Activated CD8-positive, alpha-beta memory T cell treated with anti-CD3 and anti-CD28 coated beads, Interleukin-2, amount 50 U/mL, for 24 hours (primary cell): Measurements from ENCODE around the gene CCDC71.

Source experiments
- DNase-seq: peaks from one replicate; pipeline ENCODE4 v3.0.0-alpha.2; 2020; ENCODE audit errors: extremely low read depth

Gene CCDC71

DNA sequence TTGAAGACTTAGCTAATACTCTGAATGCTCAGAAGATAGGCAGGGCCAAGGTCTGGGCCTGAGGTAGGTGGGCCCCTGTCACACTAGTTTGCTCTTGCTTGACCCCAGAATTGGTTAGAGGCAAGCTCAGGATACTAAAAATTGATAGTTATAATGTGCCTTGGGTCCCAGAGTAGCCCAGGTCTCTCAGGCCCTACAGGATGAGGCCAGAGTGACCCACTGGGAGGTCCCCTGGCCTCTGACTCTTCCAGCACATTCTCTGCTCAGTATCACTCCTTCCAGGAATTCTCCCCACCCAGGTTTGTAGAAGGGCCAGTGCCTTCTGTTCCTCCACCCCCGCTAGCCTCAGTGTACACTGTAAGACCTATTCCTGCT is 4.6 kb upstream of the CCDC71 start:
- no peak for DNase-seq

DNA sequence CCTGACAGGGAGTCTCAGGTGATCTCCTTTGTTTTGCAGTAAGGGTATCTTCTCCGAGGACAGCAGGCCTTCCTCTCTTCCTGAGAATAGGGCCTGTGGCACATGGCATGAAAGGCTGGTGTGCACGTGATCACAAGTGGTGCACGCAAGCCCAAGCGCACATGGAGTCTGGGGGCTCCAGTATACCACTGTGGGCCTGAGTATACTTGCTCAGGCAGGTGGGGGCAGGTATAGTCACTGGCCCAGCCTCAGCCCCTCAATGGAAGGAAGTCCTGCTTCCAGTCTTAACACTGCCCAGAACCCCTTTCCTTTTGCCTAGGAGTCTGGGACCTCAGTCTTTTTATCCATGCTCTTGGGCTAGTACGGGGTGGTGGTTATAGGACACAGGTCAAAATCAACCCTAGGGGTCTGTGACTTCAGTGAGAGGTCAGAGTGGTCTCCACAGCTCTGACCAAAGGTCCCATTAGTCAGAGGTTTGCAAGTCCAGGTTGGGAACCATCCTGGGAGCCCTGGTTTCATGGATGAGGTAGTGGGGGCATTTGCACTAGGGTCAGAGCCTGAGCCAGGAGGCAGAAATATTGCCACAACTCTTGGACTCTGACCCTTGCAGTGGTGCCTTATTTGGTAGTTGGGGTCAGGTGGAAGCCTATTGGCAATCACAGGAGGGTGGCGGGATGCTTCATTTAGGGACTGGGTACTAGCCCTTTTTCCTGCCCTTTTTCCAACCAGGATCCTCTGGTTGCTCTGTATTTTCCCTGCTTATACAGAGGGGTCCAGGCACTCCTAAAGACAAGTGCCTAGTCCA is 823 bp upstream of the CCDC71 start:
- DNase-seq, result no peak

DNA sequence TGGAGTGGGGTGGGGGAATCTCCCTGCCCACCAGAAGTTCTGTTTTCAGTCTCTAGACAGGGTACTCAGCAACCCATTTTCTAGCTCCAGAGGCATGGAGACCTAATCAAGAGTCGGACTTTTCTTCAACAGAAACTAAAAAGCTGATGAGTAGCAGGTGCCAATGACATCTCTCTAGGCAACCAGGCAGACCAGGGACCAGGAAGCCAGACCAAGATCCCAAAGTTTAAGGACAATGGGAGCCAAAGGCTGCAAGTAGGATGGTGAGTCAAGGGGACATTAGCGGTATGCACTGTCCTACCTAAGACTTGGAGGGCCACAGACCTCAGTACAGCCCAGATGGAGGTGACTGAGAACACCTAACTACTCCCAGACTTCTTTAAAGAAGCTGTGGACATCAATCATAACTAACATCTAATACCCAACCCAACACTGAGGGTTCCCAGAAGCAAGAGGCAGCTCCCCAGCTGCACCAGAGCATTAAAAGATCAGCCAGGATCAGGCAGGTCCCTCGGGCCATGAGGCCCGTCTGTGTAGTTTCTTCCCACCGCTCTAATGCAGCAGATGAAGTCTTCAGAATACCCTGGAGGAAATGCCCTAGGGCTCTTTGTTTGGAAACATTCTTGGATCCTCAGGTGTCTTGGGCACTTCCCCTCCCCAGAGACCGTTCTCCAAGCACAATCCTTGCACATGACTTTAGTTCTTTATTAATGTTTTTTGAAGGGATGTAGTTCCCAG is 979 bp downstream of the CCDC71 start:
- no peak for DNase-seq

DNA sequence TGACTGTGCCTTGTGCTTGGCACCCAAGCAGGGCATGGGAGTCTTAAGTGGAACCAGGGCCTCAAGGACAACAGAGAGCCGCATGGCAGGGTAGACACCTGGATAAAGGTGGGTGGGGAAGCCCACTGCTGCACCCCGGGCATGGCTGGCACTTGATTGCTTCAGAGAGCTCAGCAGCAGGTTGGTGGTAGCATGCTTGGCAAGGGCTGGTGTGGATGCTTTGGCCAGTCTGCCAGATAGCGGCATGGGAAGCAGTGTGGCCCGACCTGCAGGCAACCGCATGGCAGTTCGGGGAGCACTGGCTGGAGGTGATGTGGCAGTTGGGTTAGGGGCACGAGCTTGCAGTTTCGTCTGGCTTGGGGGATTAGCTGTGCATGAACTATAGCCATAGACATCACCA is 2.5 kb downstream of the CCDC71 start:
- DNase-seq, result no peak

DNA sequence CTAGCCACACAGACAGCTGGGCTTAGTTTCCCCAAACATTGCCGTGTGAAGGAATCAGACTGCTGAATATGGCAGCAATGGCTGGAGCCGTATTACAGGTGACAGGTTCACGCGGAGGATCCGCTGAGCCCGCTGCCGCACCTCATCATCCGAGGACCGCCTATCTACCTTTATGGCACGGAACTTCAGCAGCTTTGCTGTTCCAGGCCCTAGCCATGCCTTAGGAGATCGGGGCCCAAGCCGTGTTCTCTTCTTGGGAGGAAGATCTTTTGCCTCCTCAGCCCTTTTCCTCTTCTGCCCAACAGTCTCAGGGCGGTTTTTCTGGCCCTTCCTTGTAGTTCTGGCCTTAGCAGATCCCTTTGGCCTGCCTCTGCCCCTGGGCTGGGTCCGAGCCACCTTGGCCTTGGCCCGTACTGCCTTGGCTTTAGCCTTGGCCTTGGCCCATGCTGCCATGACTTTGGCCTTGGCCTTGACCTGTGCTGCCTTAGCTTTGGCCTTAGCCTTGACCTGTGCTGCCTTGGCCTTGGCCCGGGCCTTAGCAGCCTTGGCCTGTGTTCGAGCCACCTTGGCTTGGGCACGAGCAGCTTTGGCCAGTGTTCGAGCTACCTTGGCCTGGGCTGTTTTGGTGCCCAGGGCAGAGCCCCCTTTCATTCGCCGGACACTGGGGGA is 3.2 kb downstream of the CCDC71 start:
- DNase-seq, result no peak

DNA sequence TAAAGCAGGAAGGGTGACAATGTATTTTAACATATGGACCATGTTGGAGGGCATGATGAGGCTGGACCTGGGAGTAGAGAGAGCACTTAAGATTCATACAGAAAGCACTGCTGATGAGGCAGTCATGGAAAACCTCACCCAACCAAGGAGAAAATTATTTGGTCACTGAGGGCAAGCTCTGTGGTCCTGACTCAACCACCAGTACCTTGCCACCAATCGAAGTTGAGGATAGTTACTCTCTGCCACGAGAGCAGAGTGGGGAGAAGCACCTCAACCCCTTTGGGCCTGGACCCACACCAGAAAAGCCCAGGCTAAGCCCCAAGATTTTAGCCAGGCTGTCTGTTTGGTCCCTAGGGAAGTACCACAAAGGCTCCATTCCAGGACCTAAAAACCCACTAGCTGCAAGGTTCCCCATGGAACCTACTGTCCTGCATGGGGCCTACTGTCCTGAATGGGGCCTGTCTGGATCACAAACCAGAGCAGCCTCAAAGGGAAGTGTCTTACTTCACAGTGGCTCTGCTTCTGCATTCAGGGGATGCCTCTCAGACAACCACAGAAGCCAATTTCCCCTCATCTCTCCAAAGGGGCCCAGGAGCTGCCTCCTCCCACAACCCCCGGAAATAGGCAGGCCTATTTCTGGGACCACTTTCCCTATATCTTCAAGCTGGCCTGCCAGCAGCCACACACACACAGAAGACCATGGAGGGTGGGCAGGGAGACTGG is 4.2 kb downstream of the CCDC71 start:
- no peak for DNase-seq

DNA sequence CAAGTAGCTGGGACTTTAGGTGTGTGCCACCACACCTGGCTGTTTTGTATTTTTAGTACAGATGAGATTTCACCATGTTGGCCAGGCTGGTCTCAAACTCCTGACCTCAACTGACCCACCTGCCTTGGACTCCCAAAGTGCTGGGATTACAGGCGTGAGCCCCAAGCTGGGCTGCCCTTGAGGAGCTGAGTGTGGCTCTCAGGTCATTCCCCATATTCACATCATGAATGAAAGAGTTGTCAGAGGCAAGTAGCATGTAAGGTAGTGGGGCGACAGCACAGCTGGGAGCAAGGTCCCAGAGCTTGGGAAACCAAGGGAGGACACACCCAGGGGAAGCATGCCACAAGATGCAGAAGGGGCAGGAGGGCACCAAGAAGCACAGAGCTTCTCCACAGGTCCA is 4.9 kb downstream of the CCDC71 start:
- no peak for DNase-seq

DNA sequence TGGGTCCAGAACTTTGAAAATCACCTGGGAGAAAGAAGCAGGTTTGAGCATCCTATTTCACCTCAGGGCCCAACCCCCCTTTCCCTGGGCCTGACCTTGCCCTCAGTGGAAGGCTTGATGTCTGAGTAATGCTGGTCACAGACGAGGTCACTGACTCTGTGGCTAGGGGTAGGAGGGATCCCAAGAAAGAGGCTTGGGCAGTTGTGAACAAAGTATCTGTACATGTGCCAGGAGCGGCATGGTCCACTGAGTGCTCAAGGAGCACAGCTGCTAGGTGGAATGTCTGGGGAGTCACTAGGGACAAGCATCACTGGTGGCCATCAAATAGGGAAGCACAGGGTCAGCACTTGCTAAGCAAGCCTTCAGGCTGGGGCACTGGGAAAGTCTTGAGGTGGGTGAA is 7.3 kb downstream of the CCDC71 start:
- no peak for DNase-seq

DNA sequence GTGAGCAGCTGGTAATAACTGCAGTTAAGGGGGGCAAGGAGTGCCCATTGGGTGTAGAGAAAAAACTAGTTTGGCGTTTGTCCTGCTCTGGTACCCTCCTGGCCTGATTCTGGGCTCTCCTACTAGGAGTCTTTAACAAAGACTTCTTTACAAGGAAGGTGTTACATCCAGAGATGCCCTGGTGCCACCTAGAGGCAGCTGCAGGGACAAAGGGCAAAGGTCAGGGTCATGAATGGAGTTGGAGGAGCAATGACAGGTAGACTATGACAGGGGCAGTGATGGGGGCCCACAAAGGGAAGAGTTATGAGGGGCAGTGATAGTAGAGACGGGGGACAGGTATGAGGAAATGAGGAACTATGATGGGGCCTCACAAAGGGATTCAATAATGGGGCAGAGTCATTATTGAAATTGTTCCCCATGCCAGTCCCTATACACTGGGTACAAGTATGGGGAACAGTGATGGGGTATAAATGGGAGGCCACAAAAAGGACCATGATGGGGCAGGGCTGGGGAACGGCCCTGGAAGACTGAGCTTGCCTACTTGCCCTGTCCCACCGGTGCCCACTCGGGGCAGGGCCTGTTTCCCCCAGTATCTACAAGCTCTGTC is 7.9 kb downstream of the CCDC71 start:
- peak; percentile 28 for DNase-seq

DNA sequence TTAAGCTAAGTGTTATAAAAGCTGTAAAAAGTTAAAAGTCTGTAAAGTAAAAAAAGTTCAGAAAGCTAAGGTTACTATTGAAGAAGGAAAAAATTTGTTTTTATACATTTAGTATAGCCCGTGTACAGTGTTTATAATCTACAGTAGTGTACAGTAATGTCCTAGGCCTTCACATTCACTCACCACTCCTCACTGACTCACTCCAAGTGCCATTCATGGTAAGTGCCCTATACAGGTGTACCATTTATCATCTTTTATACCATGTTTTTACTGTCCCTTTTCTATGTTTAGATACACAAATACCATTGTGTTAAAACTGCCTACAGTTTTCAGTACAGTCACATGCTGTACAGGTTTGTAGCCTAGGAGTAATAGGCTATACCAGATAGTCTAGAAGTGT is 8.8 kb downstream of the CCDC71 start:
- DNase-seq, result no peak

DNA sequence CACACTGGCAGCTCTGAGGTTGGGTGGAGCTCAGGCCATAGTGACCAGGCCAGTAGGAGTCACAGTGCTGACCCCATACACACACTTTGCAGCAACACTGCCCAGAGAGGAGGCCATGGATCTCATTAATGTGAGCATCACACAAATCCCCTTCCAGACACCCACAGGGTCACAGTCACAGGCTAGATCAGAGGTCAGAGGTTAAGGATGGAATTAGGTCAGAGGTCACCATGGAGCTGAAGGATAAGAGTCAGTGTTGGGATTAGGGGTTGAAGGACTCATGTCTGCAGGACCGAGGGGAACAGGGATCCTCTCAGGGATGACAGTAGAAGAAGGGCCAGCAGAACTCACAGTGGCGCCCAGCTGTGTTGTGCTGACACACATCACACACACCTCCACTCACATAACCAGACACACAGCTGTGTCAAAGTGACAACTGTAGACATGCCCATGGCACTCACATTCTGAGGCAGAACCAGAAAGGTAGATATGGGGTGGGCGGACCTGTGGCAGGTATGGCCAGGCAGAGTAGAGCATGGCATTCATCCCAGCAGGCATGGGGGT is 12.7 kb downstream of the CCDC71 start:
- DNase-seq, result no peak

DNA sequence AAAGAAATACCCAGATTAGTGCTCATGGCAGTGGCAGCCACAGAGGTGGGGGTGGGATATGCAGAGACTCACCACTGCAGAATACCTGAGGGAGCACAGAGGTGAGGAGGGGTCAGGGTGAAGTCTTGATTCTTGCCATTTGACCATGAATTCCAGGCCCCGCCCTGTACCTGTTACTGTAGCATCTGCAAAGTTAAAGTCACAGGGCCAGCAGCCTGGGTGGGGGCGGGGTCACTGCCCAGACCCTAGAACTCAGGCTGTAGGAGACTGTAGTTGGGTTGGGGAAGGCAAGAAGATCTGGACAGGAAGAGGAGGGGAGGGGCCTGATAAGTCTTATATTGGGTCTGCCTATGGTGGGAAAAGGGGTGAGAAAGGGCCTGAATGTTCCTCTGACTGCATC is 14.5 kb downstream of the CCDC71 start:
- no peak for DNase-seq

DNA sequence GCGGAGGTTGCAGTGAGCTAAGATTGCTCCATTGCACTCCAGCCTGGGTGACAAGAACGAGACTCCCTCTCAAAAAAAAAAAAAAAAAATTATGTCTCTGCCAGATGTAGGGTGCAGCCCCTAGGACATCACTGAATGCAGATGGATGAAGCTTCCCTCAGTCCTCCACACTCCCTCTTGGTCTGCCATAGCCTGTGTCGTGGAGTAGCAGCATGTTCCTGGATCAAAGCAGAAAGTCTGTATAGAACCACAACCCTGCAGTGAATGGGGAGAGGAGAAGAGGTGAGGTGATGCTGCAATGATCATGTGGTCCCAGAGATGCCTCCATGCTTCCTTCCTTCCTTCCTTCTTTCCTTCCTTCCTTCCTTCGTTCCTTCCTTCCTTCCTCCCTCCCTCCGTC is 18.0 kb downstream of the CCDC71 start:
- DNase-seq, result no peak

DNA sequence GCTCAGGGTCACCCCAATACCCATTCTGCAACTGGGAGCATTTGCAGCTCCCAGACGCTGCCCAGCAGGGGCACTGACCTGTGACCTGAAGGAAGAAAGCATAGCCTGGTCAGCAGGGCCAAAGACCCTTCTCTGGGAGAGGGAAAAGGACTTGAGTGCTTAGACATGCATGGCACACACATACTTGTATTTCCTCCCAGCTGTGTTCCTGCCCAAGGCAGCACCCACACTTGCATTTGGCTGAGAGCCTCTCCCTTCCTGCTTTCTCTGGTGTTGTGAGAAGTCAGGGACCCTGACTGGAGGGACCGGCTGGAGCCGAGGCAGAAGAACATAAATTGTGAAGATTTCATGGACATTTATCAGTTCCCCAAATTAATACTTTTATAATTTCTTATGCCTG is 26.1 kb downstream of the CCDC71 start:
- no peak for DNase-seq

DNA sequence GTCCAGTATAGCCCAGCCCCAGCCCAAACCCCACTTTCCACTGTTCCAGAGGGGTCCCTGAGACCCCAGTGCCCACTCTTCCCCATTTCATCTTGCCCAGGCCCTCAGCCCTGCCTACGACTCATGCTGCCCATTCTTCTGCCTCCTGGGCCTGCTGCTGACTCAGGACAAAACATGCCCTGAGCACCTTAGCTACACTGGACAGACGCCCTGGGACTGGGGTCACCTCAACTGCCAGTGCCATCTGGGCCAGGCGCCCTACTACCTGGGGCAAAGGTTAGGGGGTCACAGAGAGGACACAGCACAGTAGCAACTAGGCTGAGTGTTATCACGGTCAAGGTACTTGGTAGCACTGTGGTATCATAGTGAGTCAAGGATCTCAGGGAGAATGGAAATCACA is 30.6 kb downstream of the CCDC71 start:
- DNase-seq, result no peak

DNA sequence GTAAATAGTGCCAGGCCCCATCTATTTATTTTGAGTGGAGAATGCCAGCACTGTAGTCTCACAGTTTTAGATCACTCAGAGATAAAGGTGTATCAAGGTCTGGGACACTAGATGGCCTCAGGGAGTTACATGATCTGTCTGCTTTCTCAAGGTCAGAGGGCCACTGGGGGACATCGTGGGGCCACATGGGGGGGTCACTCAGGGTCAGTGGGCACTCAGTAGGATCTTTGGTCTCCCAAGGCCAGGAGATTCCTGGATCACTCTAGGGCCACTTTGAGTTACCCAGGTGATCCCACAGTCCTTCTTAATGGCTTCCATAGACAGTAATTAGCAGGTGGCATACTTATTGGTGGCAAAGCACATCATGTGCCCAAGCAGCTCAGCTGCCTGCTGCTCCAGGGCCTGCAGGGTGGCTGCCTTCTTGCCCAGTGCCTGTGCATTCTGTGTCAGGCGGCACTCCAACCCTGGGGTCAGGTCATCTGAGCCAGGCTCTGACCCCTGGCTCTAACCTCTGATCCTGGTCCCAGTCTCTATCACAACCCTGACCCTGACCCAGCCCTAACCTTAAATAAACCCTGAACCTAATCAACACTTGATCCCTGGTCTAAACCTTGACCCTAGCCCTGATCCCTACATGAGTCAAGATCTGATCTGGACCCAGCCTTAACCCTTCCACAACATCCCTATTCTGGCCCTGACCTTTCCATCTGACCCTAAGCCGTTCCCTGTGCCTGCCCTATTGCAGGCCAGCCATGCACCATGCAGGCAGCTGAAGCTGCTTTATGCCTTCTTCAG is 31.5 kb downstream of the CCDC71 start:
- no peak for DNase-seq

DNA sequence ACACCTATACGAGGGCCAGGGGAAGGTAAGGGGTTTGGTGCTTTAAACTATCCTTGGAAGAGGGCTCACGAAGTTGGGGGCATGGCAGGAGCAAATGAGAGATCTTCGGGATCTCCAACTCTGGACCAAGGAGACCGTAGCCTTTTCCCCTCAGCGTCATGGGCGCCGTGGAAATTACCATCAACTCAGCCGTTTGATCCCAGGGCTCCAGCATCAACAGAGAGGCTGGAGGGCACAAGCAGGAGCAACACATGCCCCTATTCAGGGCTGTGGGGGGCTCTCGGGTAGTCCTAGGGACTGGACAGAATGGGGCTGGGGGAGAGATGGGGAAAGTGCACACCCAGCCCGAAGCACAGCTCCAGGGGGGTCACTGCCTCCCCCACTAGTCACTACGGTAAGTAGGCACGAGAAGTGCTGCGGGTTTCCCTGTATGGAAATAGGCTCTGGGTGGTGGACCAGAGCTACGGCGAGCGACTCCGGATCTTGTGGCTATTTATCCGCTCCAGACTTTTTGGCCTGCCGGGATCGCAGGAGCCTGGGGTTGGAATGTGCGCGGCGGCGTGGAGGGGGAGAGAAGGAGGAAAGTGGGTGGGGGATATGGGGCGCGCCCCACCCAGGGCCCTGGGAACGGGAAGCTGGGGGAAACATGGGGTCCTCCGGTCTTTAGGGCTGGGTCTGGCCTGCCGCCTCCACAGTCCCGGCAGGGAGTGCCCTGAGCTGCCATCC is 32.7 kb downstream of the CCDC71 start:
- no peak for DNase-seq

DNA sequence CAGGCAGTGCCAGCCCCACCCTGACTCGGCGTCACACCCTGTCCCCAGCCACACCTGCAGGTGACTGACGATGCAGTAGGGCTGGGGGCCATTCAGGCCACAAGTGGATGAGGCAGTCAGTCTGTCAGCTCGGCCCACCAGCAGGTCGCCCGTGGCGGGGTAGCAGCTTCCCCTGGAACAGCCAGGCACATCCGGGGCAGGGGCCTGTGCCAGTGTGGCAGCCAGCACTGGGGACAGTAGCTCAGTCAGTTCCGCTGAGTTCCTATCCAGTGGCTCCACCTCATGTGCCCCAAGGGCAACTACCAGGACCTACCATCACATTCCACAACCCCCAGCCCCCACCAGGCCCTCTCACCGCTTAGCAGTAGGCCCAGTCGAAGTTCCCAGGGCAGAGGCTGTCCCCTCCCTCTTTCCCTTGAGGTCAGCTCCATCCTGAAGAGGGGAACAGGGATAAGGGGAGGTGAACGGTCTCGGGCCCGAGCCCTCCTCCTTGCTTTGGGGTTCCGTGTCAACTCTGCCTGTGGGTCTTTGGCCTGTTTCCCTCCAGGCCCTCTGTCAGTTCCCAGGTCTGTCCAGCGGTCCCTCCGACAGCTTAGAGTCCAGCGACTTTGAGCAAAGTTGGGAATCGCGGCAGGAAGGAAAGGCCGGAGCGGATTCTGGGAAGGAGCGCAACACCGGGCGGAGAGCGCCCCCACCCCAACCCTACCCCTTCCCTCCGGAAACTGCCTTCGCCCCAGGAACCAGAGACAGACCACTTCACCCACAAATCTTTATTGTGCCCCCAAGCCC is 33.5 kb downstream of the CCDC71 start, which contains the start of gene LAMB2:
Gene LAMB2 (minus strand): TSS at position 614 of the 789 bp plus-strand sequence. CDS start 183 bp downstream, at position 431.
- DNase-seq, result no peak

DNA sequence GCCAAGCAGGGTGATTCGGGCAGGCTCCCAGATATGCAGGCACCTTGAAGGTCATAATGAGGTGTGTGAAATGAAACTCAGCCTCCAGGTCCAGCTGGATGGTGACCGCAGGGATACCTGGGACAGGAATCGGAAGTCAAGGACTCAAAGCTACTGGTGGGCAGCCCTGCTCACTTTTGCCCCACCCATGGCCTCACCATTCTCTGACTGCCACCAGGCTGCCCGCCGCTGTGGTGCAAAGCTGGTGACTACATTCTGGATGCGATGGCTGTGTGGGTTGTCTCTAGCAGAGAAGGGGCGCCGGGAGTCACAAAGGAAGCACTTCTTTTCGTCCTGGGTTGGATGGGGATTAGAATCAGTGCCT is 34.1 kb downstream of the CCDC71 start:
- DNase-seq, result no peak
